Stomach (tissue), 9 donors: ENCODE results near the gene RERE. TPM values are rescaled to one million over a fixed set of nuclear protein-coding genes. Genes with fewer than 3 reads are reported as not detected.

Experiments used
- DNase-seq, 2 donors: peaks; one replicate each; pipeline versions ENCODE4 v3.0.0 to v3.0.0-alpha.2; 2013 to 2019
- H3K27ac ChIP-seq, 5 donors: fragments of 200-600 bp in 4 of 5; sonication (generic) in 4 of 5; one replicate each; pipeline ENCODE4 v1.5.1; 2013 to 2019; ENCODE audit warnings: mild to moderate bottlenecking in 1 of 5, moderate library complexity in 1 of 5
- H3K27me3 ChIP-seq, 3 donors: fragments of 200-600 bp; sonication (generic); one replicate each; pipeline ENCODE4 v1.5.1; 2017 to 2019; ENCODE audit warnings: mixed run types in 1 of 3
- H3K36me3 ChIP-seq, 4 donors: fragments of 200-600 bp; sonication (generic); 1 replicate in 3 of 4; 2 replicates in 1 of 4; pipeline ENCODE4 v1.5.1; 2016 to 2019
- H3K4me1 ChIP-seq, 4 donors: fragments of 200-600 bp; sonication (generic); one replicate each; pipeline ENCODE4 v1.5.1; 2016 to 2019
- H3K4me3 ChIP-seq, 4 donors: fragments of 200-600 bp; sonication (generic) in 3 of 4; one replicate each; pipeline ENCODE4 v1.5.1; 2016 to 2019; ENCODE audit warnings: mild to moderate bottlenecking in 1 of 4
- H3K9me3 ChIP-seq, 4 donors: fragments of 200-600 bp; sonication (generic); one replicate each; pipeline ENCODE4 v1.5.1; 2016 to 2019
- CTCF ChIP-seq, 7 experiments: fragments of 450-650 bp in 4 of 7; fragments of 200-600 bp in 3 of 7; sonication (generic) in 3 of 7; IDR thresholded peaks; one replicate each; pipeline ENCODE4 v1.5.1; 2016 to 2019; ENCODE audit warnings: antibody characterized with exemption in 7 of 7, control low read depth in 2 of 7, mild to moderate bottlenecking in 1 of 7
- EP300 ChIP-seq: sonication (generic); formaldehyde crosslinking; IDR thresholded peaks from one replicate; pipeline ENCODE4 v1.6.1; 2017; ENCODE audit warnings: antibody characterized with exemption
- POLR2A ChIP-seq, 4 donors: fragments of 450-650 bp; IDR thresholded peaks; one replicate each; pipeline ENCODE4 v1.6.1; 2016; ENCODE audit warnings: antibody characterized with exemption in 4 of 4, control low read depth in 2 of 4, mild to moderate bottlenecking in 1 of 4, moderate library complexity in 1 of 4
- POLR2AphosphoS5 ChIP-seq, 3 donors: sonication (generic); formaldehyde crosslinking; IDR thresholded peaks; one replicate each; pipeline ENCODE4 v1.6.1; 2016; ENCODE audit warnings: antibody characterized with exemption in 3 of 3
- WGBS, 5 donors: extraction: QIAGEN DNeasy Blood & Tissue Kit in 3 of 5; methylation state at CpG; one replicate each; pipeline versions ENCODE4 v1.1.5 to v1.1.7; 2013 to 2018; 5-methylcytosine and 5-hydroxymethylcytosine counted together
- intact Hi-C: fragments of 100-400 bp; cut with DNase I; formaldehyde crosslinking; loops from one replicate; pipeline ENCODE4 v1.15.1; 2023; ENCODE audit warnings: low total_unique reads
- polyA plus RNA-seq, 3 donors: library from polyadenylated mRNA; stranded (reverse); fragments of 200-250 nt; gene quantifications; one replicate each; pipeline ENCODE4 v1.2.3, GENCODE V29; 2013
- total RNA-seq, 5 donors: library from RNA; depleted of rRNA; stranded (reverse); fragments of >200 nt; gene quantifications; one replicate each; pipeline versions ENCODE4 v1.1.0 to v1.2.3, GENCODE V29; 2014 to 2016
- donor health status: healthy with polysubstance abuse.
- donor health status: Bipolar disorder and iron deficiency.
- donor health status: healthy.

RERE gene
- total and polyA plus RNA-seq, 8 donors = 15.6 to 198 (median 79.3) TPM

- WGBS, 5 donors = 79 to 92% (median 86%) methylated on average over 2 of the region's 2 CpGs
- Histone ChIP-seq H3K4me1 (peaks cover 3 to 50% (median 27%) of the 10 kb centered on the region in 4 donors), H3K27me3 (no peaks in the 10 kb centered on the region), H3K4me3 (no peak overlapping the region), H3K9me3 (no peaks in the 10 kb centered on the region), H3K27ac (peak overlapping the region in 3 of 5 donors; percentile 2 to 47 (median 15)), H3K36me3 (no peaks in the 10 kb centered on the region)
- no peak for DNase-seq
- no peak for TF ChIP-seq POLR2AphosphoS5 (IDR thresholded peaks at IDR 0.05)
- no peak for TF ChIP-seq EP300
- no peak for TF ChIP-seq POLR2A (IDR thresholded peaks at IDR 0.05)
- no peak for TF ChIP-seq CTCF (IDR thresholded peaks at IDR 0.05)
- intact Hi-C loops = no loop called here
Measured at GRCh38 chr1:8477983-8478362, 339.5 kb downstream of the RERE start.

GRCh38 chr1:8477166-8477982, 340.1 kb downstream of the RERE start:
- WGBS, 5 donors = 60 to 71% (median 63%) methylated on average over 9 of the region's 9 CpGs
- intact Hi-C loops = no loop called here

GRCh38 chr1:8476006-8476405, 341.4 kb downstream of the RERE start:
- WGBS, 5 donors = 59 to 91% (median 88%) methylated on average over 3 of the region's 3 CpGs
- TF ChIP-seq EP300 (no peak), POLR2A (IDR thresholded peaks at IDR 0.05) (no peak), CTCF (IDR thresholded peaks at IDR 0.05) (no peak), POLR2AphosphoS5 (IDR thresholded peaks at IDR 0.05) (no peak)

More at GRCh38 chr1:8477166-8477982, 340.1 kb downstream of the RERE start:
- Histone ChIP-seq H3K4me1 (peaks cover 0 to 47% (median 25%) of the 10 kb centered on the region in 4 donors), H3K27ac (peak overlapping the region in 3 of 5 donors; percentile 2 to 47 (median 15)), H3K36me3 (no peaks in the 10 kb centered on the region), H3K27me3 (no peaks in the 10 kb centered on the region), H3K4me3 (no peak overlapping the region), H3K9me3 (no peaks in the 10 kb centered on the region)
- no peak for DNase-seq
- TF ChIP-seq CTCF (IDR thresholded peaks at IDR 0.05) (no peak), POLR2AphosphoS5 (IDR thresholded peaks at IDR 0.05) (no peak), POLR2A (IDR thresholded peaks at IDR 0.05) (no peak), EP300 (no peak)

GRCh38 chr1:8474369-8474768, 343.1 kb downstream of the RERE start:
- H3K27ac ChIP-seq = no peak overlapping the region
- H3K9me3 ChIP-seq = no peaks in the 10 kb centered on the region
- 72 to 94% (median 90%) methylated on average over 3 of the region's 3 CpGs for WGBS, 5 donors
- TF ChIP-seq EP300 (no peak), POLR2AphosphoS5 (IDR thresholded peaks at IDR 0.05) (no peak), POLR2A (IDR thresholded peaks at IDR 0.05) (no peak), CTCF (IDR thresholded peaks at IDR 0.05) (no peak)
- H3K27me3 ChIP-seq = no peaks in the 10 kb centered on the region
- peaks cover 0 to 47% (median 25%) of the 10 kb centered on the region in 4 donors for H3K4me1 ChIP-seq
- intact Hi-C loops = no loop called here
- DNase-seq = no peak
- no peaks in the 10 kb centered on the region for H3K36me3 ChIP-seq
- no peak overlapping the region for H3K4me3 ChIP-seq

More at GRCh38 chr1:8476006-8476405, 341.4 kb downstream of the RERE start:
- H3K4me1 ChIP-seq = peaks cover 0 to 47% (median 25%) of the 10 kb centered on the region in 4 donors
- no peaks in the 10 kb centered on the region for H3K27me3 ChIP-seq
- no peak for DNase-seq
- intact Hi-C loops = no loop called here
- no peaks in the 10 kb centered on the region for H3K9me3 ChIP-seq
- H3K4me3 ChIP-seq = no peak overlapping the region
- H3K36me3 ChIP-seq = no peaks in the 10 kb centered on the region
- H3K27ac ChIP-seq = peak overlapping the region in 1 of 5 donors; percentile 19
